Aorta (tissue), 5 donors: Measurements from ENCODE around the gene TELO2. TPM values are rescaled to one million over a fixed set of nuclear protein-coding genes. Genes with fewer than 3 reads are reported as not detected.
"Not testable (repeated sequence)": the region's sequence is repeated elsewhere in the genome, so short reads cannot be mapped to it uniquely, and the experiment has no call there.

Experiments
- ATAC-seq: fragments of 200-7000 bp; cut with Tn5 transposase; one replicate; pipeline ENCODE4 v1.9.1; 2022; ENCODE audit warnings: moderate library complexity; ENCODE audit not compliant: low FRiP score
- DNase-seq, 2 donors: peaks; one replicate each; pipeline ENCODE4 v3.0.0-alpha.2; 2020
- H3K27ac ChIP-seq, 2 donors: one replicate each; pipeline ENCODE4 v1.5.1; 2013; ENCODE audit warnings: low read length in 2 of 2, mild to moderate bottlenecking in 2 of 2, moderate library complexity in 2 of 2, control low read depth in 1 of 2, inconsistent platforms in 1 of 2, low read depth in 1 of 2
- H3K27me3 ChIP-seq, 2 donors: one replicate each; pipeline ENCODE4 v1.6.1; 2013; ENCODE audit warnings: control low read depth in 1 of 2, low read length in 1 of 2, mild to moderate bottlenecking in 1 of 2, moderate library complexity in 1 of 2; ENCODE audit not compliant: insufficient read depth in 2 of 2, control insufficient read depth in 1 of 2
- H3K36me3 ChIP-seq, 2 donors: one replicate each; pipeline ENCODE4 v1.6.1; 2013; ENCODE audit warnings: control low read depth in 1 of 2, low read length in 1 of 2, mild to moderate bottlenecking in 1 of 2; ENCODE audit not compliant: insufficient read depth in 2 of 2, control insufficient read depth in 1 of 2
- H3K4me1 ChIP-seq, 2 donors: one replicate each; pipeline ENCODE4 v1.6.1; 2013; ENCODE audit warnings: low read length in 2 of 2, control low read depth in 1 of 2, mild to moderate bottlenecking in 1 of 2, moderate library complexity in 1 of 2; ENCODE audit not compliant: insufficient read depth in 2 of 2, control insufficient read depth in 1 of 2
- H3K4me3 ChIP-seq, 2 donors: one replicate each; pipeline ENCODE4 v1.5.1; 2013; ENCODE audit warnings: low read length in 2 of 2, control low read depth in 1 of 2, mild to moderate bottlenecking in 1 of 2
- H3K9me3 ChIP-seq: one replicate; pipeline ENCODE4 v1.6.1; 2013; ENCODE audit warnings: mild to moderate bottlenecking, low read length; ENCODE audit not compliant: control insufficient read depth
- WGBS, 2 donors: extraction: QIAGEN DNeasy Blood & Tissue Kit; methylation state at CpG; one replicate each; pipeline ENCODE4 v1.1.7; 2013; 5-methylcytosine and 5-hydroxymethylcytosine counted together
- intact Hi-C, 2 donors: fragments of 100-400 bp; cut with DNase I; formaldehyde crosslinking; loops; one replicate each; pipeline versions ENCODE4 v1.14.2 to v1.15.0; 2022
- polyA plus RNA-seq, 2 donors: library from polyadenylated mRNA; stranded (reverse); fragments of 200-250 nt; gene quantifications; one replicate each; pipeline ENCODE4 v1.2.3, GENCODE V29; 2013
- total RNA-seq, 2 donors: library from RNA; stranded (reverse); fragmentation: NEBNext Ultra II Directional; extraction: Animal tissue kit (Norgen Biotek cat#: 25700); gene quantifications; one replicate each; pipeline ENCODE4 v1.2.1, GENCODE V29; 2021
- donor health status: healthy with polysubstance abuse.
- donor health status: Bipolar disorder and iron deficiency.
- donor health status: DM: no; HTN: no; CAD: no.
- donor health status: DM: no; HTN: no; CAD: no.
- donor health status: DM: yes; HTN: yes; CAD: no.

Gene TELO2
- total and polyA plus RNA-seq, 4 donors: 8.8 to 52.7 (median 26.9) TPM

DNA sequence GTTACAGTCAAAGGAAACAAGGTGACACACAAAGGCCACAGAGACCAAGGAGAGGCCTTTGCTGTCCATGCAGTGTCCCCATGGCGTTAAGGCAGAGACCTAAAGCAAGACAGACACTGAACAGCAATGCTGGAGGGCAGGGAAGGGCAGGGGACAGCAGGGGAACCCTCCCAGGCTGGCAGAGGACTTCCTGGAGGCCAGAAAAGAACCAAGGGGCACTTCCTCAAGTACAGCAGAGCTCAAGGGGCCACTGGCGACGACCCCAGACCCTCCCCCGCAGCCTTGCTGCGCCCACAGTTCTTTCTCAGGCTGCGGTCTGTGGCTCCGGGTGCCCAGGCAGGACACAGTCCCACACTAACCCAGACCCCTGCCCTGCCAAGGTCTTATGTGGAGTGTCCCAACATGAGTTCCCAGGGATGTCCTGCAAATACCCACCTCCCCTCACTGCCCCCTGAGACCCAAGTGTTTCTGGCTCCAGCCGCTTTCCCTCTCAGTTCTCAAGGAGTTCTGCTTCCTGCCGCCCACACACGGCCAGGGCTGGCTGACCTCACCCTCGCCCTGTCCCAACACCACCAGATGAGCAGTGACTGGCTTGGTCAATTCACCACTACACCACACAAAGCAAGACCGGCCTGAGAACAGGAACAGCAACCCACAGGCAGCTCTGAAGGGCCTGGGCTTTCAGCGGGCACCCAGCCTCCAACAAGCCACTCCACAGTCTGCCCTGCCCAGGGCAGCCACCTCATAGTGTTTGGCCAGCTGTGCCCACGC lies 22.5 kb upstream of the TELO2 start:
- Histone ChIP-seq H3K36me3 (no peaks in the 10 kb centered on the region), H3K27me3 (no peaks in the 10 kb centered on the region), H3K9me3 (no peaks in the 10 kb centered on the region), H3K4me3 (no peak overlapping the region), H3K27ac (no peak overlapping the region), H3K4me1 (no peaks in the 10 kb centered on the region)
- no peak for ATAC-seq
- 72 to 75% methylated on average over 14 of the region's 14 CpGs for WGBS, 2 donors
- peak in 1 of 2 donors; percentile 76 for DNase-seq
- intact Hi-C loops: no loop called here

- Histone ChIP-seq H3K4me1 (no peaks in the 10 kb centered on the region), H3K9me3 (no peaks in the 10 kb centered on the region), H3K27ac (no peak overlapping the region), H3K27me3 (no peaks in the 10 kb centered on the region), H3K4me3 (no peak overlapping the region), H3K36me3 (no peaks in the 10 kb centered on the region)
- DNase-seq (peak in 1 of 2 donors; percentile 46), ATAC-seq (no peak)
- intact Hi-C loops: no loop called here
- WGBS, 2 donors: 87% methylated on average over 26 of the region's 26 CpGs
These were observed 21.5 kb upstream of the TELO2 start for GRCh38 chr16:1471569-1472194.

- intact Hi-C loops: no loop called here
- no peak for DNase-seq
These were observed 20.2 kb upstream of the TELO2 start for GRCh38 chr16:1472974-1473373.

DNA sequence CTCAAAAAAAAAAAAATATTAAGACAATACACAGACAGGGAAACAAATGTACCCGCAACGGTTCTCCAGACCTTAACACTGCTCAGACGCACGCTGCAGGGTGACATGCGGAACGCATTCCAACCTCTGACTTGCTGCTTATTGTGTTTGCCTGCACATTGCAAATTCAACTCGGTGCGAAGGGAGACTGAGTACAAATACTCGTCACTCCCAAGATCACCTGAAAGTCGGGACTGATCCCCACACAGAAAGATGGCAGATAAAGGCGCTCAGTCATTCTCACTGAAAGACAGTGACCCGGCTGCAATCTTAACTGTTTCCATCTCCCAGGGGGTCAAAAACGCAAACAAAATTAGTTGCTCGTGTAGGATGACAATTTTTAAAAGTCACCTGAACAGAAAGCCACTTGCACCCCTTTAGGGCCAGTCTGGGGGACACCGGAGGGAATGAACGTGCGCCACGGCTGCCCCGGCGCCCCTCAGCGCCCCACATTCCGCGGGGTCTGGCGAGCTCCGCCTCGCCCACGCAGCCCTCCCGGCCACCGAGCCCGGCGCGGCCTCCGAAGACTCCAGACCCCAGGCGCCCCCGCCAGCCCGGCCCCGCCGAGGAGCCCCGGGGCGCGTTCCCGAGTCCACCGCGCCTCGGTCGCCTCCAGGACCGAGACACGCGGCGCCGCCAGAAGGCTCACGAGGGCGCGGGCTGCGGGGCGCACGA lies 18.9 kb upstream of the TELO2 start:
- Histone ChIP-seq H3K27me3 (no peaks in the 10 kb centered on the region), H3K9me3 (no peaks in the 10 kb centered on the region), H3K27ac (no peak overlapping the region), H3K4me3 (peak overlapping the region; percentile 72 to 77), H3K36me3 (no peaks in the 10 kb centered on the region), H3K4me1 (no peaks in the 10 kb centered on the region)
- intact Hi-C loops: no loop called here
- WGBS, 2 donors: 9 to 11% methylated on average over 43 to 57 of the region's 57 CpGs
- ATAC-seq (peak; percentile 20), DNase-seq (no peak)

More at GRCh38 chr16:1472974-1473373, 20.2 kb upstream of the TELO2 start:
- Histone ChIP-seq H3K36me3 (no peaks in the 10 kb centered on the region), H3K27ac (no peak overlapping the region), H3K4me1 (no peaks in the 10 kb centered on the region), H3K4me3 (no peak overlapping the region), H3K27me3 (no peaks in the 10 kb centered on the region), H3K9me3 (no peaks in the 10 kb centered on the region)
- 73 to 77% methylated on average over 3 of the region's 3 CpGs for WGBS, 2 donors
- no peak for ATAC-seq

DNA sequence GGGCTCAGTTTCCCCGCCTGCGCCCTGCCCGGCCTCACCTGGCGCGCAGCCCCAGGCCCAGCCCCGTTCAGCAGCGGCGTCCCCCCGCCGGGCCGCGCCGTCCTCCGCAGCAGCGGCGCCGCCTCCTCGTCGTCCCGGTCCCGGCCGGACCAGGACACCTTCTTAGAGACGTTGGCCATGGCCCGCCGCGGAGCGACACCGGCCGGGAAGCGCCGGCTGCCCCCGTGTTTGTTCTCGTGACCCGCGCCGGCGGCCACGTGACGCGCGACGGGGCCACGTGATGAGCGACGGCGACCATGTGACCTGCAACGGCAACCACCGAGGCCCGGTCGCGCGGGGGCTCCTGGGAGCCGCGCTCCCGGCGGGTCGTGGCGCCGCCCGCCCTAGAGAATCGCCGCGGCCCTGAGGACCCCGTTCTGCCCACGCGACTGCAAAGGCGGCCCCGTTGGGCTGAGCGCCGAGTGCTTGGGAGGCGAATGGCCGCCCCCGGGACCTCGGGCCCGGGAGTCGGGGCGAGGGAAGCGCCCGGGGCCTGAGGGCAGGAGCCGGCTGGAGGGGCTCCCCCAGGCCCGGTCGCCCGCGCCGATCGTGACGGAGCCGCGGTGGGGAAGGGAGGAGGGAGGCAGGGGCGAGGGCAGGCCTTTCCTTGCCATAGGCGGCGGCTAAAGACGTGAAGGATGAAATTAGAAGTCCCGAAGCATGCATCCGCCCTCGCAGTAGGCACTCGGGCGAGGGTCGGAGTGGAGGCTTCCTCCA lies 18.2 kb upstream of the TELO2 start, which contains the start of gene CLCN7:
Gene CLCN7 (minus strand): TSS at position 233 of the 756 bp plus-strand sequence. CDS start 54 bp downstream, at position 179.
- H3K36me3 ChIP-seq: no peaks in the 10 kb centered on the region
- H3K9me3 ChIP-seq: no peaks in the 10 kb centered on the region
- peak within 1 kb of the TSS; percentile 72 to 78 for H3K4me3 ChIP-seq
- H3K27me3 ChIP-seq: no peaks in the 10 kb centered on the region
- DNase-seq: peak; percentile 95 to 97
- WGBS, 2 donors: 1% methylated on average over 86 to 99 of the region's 99 CpGs
- peak; percentile 95 for ATAC-seq
- peak within 1 kb of the TSS in 1 of 2 donors; percentile 14 for H3K27ac ChIP-seq
- no peaks in the 10 kb centered on the region for H3K4me1 ChIP-seq
- intact Hi-C loops: loop anchor here in 1 of 2 donors (5.0 kb wide), 1 partner anchor 137 kb away; the partner anchor contains the start of genes CRAMP1 and IFT140

DNA sequence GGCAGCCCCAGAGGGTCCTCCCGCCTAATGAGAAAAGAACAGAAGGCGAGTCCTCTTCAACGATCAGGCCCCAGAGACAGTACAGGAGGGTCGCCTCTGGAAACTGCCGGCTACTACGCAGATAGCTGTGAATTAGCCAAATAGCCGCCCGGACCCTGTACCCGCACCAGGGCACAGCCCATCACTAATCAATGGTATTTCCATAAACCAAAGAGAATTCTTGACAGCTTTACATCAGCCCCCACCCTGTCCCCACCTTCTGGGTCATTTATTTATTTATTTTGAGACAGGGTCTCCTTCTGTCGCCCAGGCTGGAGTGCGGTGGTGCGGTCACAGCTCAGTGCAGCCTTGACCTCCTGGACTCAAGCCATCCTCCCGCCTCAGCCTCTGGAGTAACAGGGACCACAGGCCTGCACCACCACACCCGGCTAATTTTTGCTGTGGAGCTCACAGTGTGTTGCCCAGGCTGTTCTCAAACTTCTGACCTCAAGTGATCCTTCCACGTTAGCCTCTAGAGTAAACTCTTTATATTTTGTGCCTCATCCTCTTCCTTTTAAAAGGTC lies 17.5 kb upstream of the TELO2 start:
- intact Hi-C loops: loop anchor here in 1 of 2 donors (5.0 kb wide), 1 partner anchor 137 kb away; the partner anchor contains the start of genes CRAMP1 and IFT140
- Histone ChIP-seq H3K4me1 (no peaks in the 10 kb centered on the region), H3K4me3 (peak overlapping the region; percentile 70 to 78), H3K27ac (peak overlapping the region in 1 of 2 donors; percentile 14), H3K36me3 (no peaks in the 10 kb centered on the region), H3K9me3 (no peaks in the 10 kb centered on the region), H3K27me3 (no peaks in the 10 kb centered on the region)
- DNase-seq (no peak), ATAC-seq (no peak)
- WGBS, 2 donors: 68 to 70% methylated on average over 15 of the region's 15 CpGs

DNA sequence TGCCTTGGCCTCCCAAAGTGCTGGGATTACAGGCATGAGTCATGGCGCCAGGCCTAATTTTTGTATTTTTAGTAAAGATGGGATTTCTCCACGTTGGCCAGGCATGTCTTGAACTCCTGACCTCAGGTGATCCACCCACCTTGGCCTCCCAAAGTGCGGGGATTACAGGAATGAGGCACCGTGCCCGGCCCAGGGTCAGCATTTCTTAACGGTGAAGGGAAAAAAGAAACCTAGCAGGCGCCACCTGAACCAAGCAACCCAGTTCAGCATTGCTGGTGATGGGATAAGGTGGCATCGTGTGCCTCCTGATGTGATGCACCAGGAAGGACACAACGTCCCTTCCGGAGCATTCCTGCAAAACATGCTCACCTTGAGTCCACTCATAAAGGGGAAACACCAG lies 16.1 kb upstream of the TELO2 start:
- intact Hi-C loops: loop anchor here in 1 of 2 donors (5.0 kb wide), 1 partner anchor 135 kb away; the partner anchor contains the start of genes CRAMP1 and IFT140
- no peaks in the 10 kb centered on the region for H3K9me3 ChIP-seq
- whole genome bisulfite sequencing, 2 donors: 91% methylated on average over 10 of the region's 10 CpGs
- H3K27me3 ChIP-seq: no peaks in the 10 kb centered on the region
- no peak for ATAC-seq
- H3K4me1 ChIP-seq: no peaks in the 10 kb centered on the region
- H3K4me3 ChIP-seq: no peak overlapping the region
- DNase-seq: no peak
- H3K36me3 ChIP-seq: no peaks in the 10 kb centered on the region
- no peak overlapping the region for H3K27ac ChIP-seq

- intact Hi-C loops: loop anchor here in 1 of 2 donors (5.0 kb wide), 1 partner anchor 133 kb away; the partner anchor contains the start of genes CRAMP1 and IFT140
- not testable (repeated sequence) for H3K4me3 ChIP-seq, DNase-seq, H3K27me3 ChIP-seq, H3K36me3 ChIP-seq, H3K27ac ChIP-seq, H3K9me3 ChIP-seq, ATAC-seq, H3K4me1 ChIP-seq
- WGBS, 2 donors: 91 to 94% methylated on average over 9 of the region's 9 CpGs
These were observed 14.2 kb upstream of the TELO2 start for GRCh38 chr16:1478937-1479336.
